ENCODE measurements around the gene EHD4.

DNA sequence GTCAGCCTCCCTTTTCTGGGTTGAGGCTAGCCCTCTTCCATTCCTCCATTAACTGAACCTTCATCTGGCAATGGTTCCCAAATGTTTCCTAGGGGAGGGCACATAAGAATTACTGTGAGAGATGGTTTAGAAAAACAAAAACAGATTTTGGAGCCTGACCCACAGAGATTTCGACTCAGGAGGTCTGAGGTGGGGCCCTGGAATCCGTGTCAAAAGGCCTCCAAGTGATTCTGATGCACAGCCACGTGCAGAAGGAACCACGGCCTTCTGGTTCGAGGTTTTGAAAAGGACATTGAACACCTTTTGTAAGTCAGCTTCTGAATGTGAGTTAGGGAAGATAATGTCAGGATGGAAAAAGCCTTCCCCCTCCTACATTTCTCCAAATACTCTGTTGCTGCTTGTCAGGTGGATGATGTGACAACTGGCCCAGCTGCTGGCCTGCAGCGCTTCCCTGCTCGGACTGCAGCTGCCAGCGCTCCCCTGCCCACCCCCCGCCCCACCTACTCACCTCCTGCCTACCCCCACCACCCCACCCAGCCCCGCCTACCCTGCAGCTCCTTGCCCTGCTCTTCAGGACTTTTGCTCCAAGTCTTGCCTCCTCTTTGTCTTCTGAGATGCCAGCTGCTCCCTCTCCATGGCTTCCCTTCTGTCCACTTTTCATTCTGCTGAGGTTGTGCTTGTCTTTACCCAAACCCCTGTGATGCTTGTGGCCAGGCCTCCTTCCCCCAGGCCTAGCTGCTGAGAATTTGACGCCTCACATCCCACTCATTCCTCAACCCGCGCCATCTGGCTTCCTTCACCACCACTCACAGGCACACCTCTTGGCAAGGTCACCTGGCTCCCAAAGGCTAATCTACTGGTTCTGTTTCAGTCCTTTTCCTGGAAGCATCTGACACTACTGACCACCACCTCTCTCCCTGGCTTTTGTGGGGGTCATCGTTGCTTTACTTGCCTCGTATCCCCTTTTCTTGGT is 6.6 kb downstream of the EHD4 start:
- no peak for TF ChIP-seq POLR2A (IDR thresholded peaks at IDR 0.05; ENCODE audit: low read depth, low read length)
- TF ChIP-seq JUN (IDR thresholded peaks at IDR 0.05; ENCODE audit: borderline replicate concordance, insufficient read depth, insufficient read length, low read depth), result no peak
- TF ChIP-seq, protein P1, sequence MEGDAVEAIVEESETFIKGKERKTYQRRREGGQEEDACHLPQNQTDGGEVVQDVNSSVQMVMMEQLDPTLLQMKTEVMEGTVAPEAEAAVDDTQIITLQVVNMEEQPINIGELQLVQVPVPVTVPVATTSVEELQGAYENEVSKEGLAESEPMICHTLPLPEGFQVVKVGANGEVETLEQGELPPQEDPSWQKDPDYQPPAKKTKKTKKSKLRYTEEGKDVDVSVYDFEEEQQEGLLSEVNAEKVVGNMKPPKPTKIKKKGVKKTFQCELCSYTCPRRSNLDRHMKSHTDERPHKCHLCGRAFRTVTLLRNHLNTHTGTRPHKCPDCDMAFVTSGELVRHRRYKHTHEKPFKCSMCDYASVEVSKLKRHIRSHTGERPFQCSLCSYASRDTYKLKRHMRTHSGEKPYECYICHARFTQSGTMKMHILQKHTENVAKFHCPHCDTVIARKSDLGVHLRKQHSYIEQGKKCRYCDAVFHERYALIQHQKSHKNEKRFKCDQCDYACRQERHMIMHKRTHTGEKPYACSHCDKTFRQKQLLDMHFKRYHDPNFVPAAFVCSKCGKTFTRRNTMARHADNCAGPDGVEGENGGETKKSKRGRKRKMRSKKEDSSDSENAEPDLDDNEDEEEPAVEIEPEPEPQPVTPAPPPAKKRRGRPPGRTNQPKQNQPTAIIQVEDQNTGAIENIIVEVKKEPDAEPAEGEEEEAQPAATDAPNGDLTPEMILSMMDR (IDR thresholded peaks at IDR 0.05; ENCODE audit: extremely low read depth in 1 of 2, insufficient read depth in 1 of 2, low read depth in 1 of 2, low read length in 2 of 2), result no peak
